Cardiac muscle cell (in vitro differentiated cells and primary cell): ENCODE measurements around the gene PPP1R14B. TPM values are rescaled to one million over a fixed set of nuclear protein-coding genes. Genes with fewer than 3 reads are reported as not detected.
A peak's percentile ranks its signal among the peaks of the same experiment; 100 is the strongest.

Source experiments
- DNase-seq, 2 donors: peaks; one replicate each; pipeline versions ENCODE4 v3.0.0 to v3.0.0-alpha.2; 2010 to 2017; ENCODE audit warnings: low read depth in 1 of 2, low spot score in 1 of 2
- H3K27ac ChIP-seq: fragments of 200-600 bp; sonication (generic); 2 replicates; pipeline ENCODE4 v1.5.1; 2016
- H3K27me3 ChIP-seq: fragments of 200-600 bp; sonication (generic); 2 replicates; pipeline ENCODE4 v1.6.0; 2016; ENCODE audit warnings: control low read depth
- H3K36me3 ChIP-seq: fragments of 200-600 bp; sonication (generic); 2 replicates; pipeline ENCODE4 v1.5.1; 2016; ENCODE audit warnings: control low read depth
- H3K4me1 ChIP-seq: fragments of 200-600 bp; sonication (generic); 2 replicates; pipeline ENCODE4 v1.8.1; 2017; ENCODE audit warnings: low read depth, mild to moderate bottlenecking, mixed run types
- H3K4me3 ChIP-seq: fragments of 200-600 bp; sonication (generic); 2 replicates; pipeline ENCODE4 v1.5.1; 2016; ENCODE audit warnings: mild to moderate bottlenecking
- H3K9me3 ChIP-seq: fragments of 200-600 bp; sonication (generic); 2 replicates; pipeline ENCODE4 v1.5.1; 2017; ENCODE audit warnings: low read depth, mild to moderate bottlenecking, control low read depth
- CTCF ChIP-seq: IDR thresholded peaks from 2 replicates; pipeline ENCODE4 v1.5.1; 2012; ENCODE audit warnings: low read depth, mild to moderate bottlenecking, low read length
- polyA plus RNA-seq: library from polyadenylated mRNA; unstranded; fragments of >200 nt; fragmentation: Nextera tagmentation; extraction: Ambion mirVana; gene quantifications from 2 replicates; pipeline ENCODE4 v1.2.1, GENCODE V29; 2016
- total RNA-seq: library from RNA; depleted of rRNA; stranded (reverse); fragments of >200 nt; gene quantifications from 2 replicates; pipeline ENCODE4 v1.2.3, GENCODE V29; 2016

PPP1R14B gene
- total and polyA plus RNA-seq, 2 experiments from 2014 or later, result 220 to 288 TPM

GRCh38 chr11:64233913-64234586 is 12.7 kb downstream of the PPP1R14B start, which contains the start of gene VEGFB:
Gene VEGFB, plus strand, starts transcription at chr11:64234584. Its CDS starts 250 bp downstream, at chr11:64234834.
- peaks cover 3% of the 10 kb centered on the region for H3K36me3 ChIP-seq
- peak within 1 kb of the TSS; percentile 25 for H3K27ac ChIP-seq
- H3K9me3 ChIP-seq, result no peaks in the 10 kb centered on the region
- no peak for TF ChIP-seq CTCF
- H3K4me1 ChIP-seq, result peaks cover 11% of the 10 kb centered on the region
- peak; percentile 64 to 81 for DNase-seq
- H3K27me3 ChIP-seq, result no peaks in the 10 kb centered on the region
- peak within 1 kb of the TSS; percentile 62 for H3K4me3 ChIP-seq

GRCh38 chr11:64232967-64233315 is 13.8 kb downstream of the PPP1R14B start:
- no peak for TF ChIP-seq CTCF
- Histone ChIP-seq H3K4me3 (no peak overlapping the region), H3K4me1 (peaks cover 11% of the 10 kb centered on the region), H3K27me3 (no peaks in the 10 kb centered on the region), H3K27ac (no peak overlapping the region), H3K9me3 (no peaks in the 10 kb centered on the region), H3K36me3 (no peaks in the 10 kb centered on the region)
- DNase-seq, result no peak

- no peak overlapping the region for H3K4me3 ChIP-seq
- H3K36me3 ChIP-seq, result no peaks in the 10 kb centered on the region
- no peaks in the 10 kb centered on the region for H3K27me3 ChIP-seq
- H3K4me1 ChIP-seq, result peaks cover 11% of the 10 kb centered on the region
- DNase-seq, result no peak
- H3K9me3 ChIP-seq, result no peaks in the 10 kb centered on the region
- H3K27ac ChIP-seq, result no peak overlapping the region
- TF ChIP-seq CTCF, result no peak
Observed at GRCh38 chr11:64232182-64232966, 14.4 kb downstream of the PPP1R14B start.

- DNase-seq, result no peak
- no peaks in the 10 kb centered on the region for H3K27me3 ChIP-seq
- H3K9me3 ChIP-seq, result no peaks in the 10 kb centered on the region
- no peak overlapping the region for H3K27ac ChIP-seq
- peaks cover 17% of the 10 kb centered on the region for H3K4me1 ChIP-seq
- no peaks in the 10 kb centered on the region for H3K36me3 ChIP-seq
- no peak for TF ChIP-seq CTCF
- H3K4me3 ChIP-seq, result peak overlapping the region; percentile 50
Observed at GRCh38 chr11:64231546-64231945, 15.2 kb downstream of the PPP1R14B start.

- no peak for DNase-seq
- no peak for TF ChIP-seq CTCF
- Histone ChIP-seq H3K27ac (peak overlapping the region; percentile 61), H3K9me3 (no peaks in the 10 kb centered on the region), H3K36me3 (no peaks in the 10 kb centered on the region), H3K4me1 (peaks cover 17% of the 10 kb centered on the region), H3K27me3 (no peaks in the 10 kb centered on the region), H3K4me3 (peak overlapping the region; percentile 50)
Observed at GRCh38 chr11:64230985-64231365, 15.8 kb downstream of the PPP1R14B start.
